IMR-90 (cell line): Measurements from ENCODE around the gene PIM3. TPM values are rescaled to one million over a fixed set of nuclear protein-coding genes. Genes with fewer than 3 reads are reported as not detected.
A peak's percentile ranks its signal among the peaks of the same experiment; 100 is the strongest.

Experiments used
- ATAC-seq: fragments of 200-7000 bp; cut with Tn5 transposase; 2 replicates; pipeline ENCODE4 v1.9.1; 2020; ENCODE audit warnings: low read depth, mild to moderate bottlenecking, moderate library complexity
- BruUV-seq: library from RNA; stranded (reverse); fragments of 400-500 nt; replicated peaks from 2 replicates; lab custom pipeline; 2021; lab: Mats Ljungman, UMichigan
- CTCF ChIA-PET: fragments of 300-600 bp; formaldehyde crosslinking; extraction: SDS; loops from one replicate; lab custom pipeline; 2021; ENCODE audit warnings: antibody characterized with exemption; lab: Yijun Ruan, JAX
- POLR2A ChIA-PET: fragments of 300-600 bp; sonication (Branson Sonifier 250); formaldehyde crosslinking; loops from one replicate; lab custom pipeline; 2022; ENCODE audit warnings: antibody characterized with exemption; ENCODE audit not compliant: unreplicated experiment; lab: Charles Lee
- DNase-seq: peaks from one replicate; pipeline ENCODE4 v3.0.0; 2013
- H2AFZ ChIP-seq: replicated peaks from 2 replicates; pipeline ENCODE3; 2013; ENCODE audit warnings: low read length, mild to moderate bottlenecking; ENCODE audit not compliant: poor library complexity
- H2AK5ac ChIP-seq: 2 replicates; pipeline ENCODE4 v1.6.1; 2013; ENCODE audit warnings: low read depth, low read length, inconsistent platforms
- H2AK9ac ChIP-seq: replicated peaks from 2 replicates; pipeline ENCODE3; 2013; ENCODE audit warnings: mild to moderate bottlenecking, low read depth, low read length, moderate library complexity; ENCODE audit not compliant: poor library complexity
- H2BK120ac ChIP-seq: 2 replicates; pipeline ENCODE4 v1.6.1; 2013; ENCODE audit warnings: low read depth, low read length, inconsistent platforms
- H2BK15ac ChIP-seq: 3 replicates; pipeline ENCODE4 v1.6.1; 2013; ENCODE audit warnings: low read depth, low read length, inconsistent platforms
- H2BK20ac ChIP-seq: 2 replicates; pipeline ENCODE4 v1.6.1; 2013; ENCODE audit warnings: low read depth, mild to moderate bottlenecking, inconsistent platforms, low read length, moderate library complexity
- H2BK5ac ChIP-seq: 2 replicates; pipeline ENCODE4 v1.6.1; 2013; ENCODE audit warnings: mild to moderate bottlenecking, low read depth, low read length, inconsistent platforms; ENCODE audit not compliant: poor library complexity, severe bottlenecking
- H3K14ac ChIP-seq: replicated peaks from 2 replicates; pipeline ENCODE4 v1.6.1; 2013; ENCODE audit warnings: low read depth, low read length, inconsistent platforms
- H3K18ac ChIP-seq: 2 replicates; pipeline ENCODE4 v1.6.1; 2013; ENCODE audit warnings: low read depth, low read length, control low read depth
- H3K23ac ChIP-seq: 2 replicates; pipeline ENCODE4 v1.6.1; 2013; ENCODE audit warnings: low read depth, low read length, inconsistent platforms
- H3K27ac ChIP-seq: 2 replicates; pipeline ENCODE4 v1.5.1; 2013; ENCODE audit warnings: mild to moderate bottlenecking, control low read depth, low read length; ENCODE audit not compliant: insufficient read depth
- H3K27me3 ChIP-seq: 2 replicates; pipeline ENCODE4 v1.6.1; 2013; ENCODE audit warnings: low read length; ENCODE audit not compliant: control insufficient read depth, insufficient read depth
- H3K36me3 ChIP-seq: 2 replicates; pipeline ENCODE4 v1.6.1; 2013; ENCODE audit warnings: low read length, mixed read lengths; ENCODE audit not compliant: control insufficient read depth, insufficient read depth
- H3K4ac ChIP-seq: 2 replicates; pipeline ENCODE4 v1.6.1; 2013; ENCODE audit warnings: low read depth, low read length, inconsistent platforms
- H3K4me1 ChIP-seq: 2 replicates; pipeline ENCODE4 v1.6.1; 2013; ENCODE audit warnings: low read length, mixed read lengths; ENCODE audit not compliant: control insufficient read depth, insufficient read depth
- H3K4me2 ChIP-seq: 2 replicates; pipeline ENCODE4 v1.6.1; 2013; ENCODE audit warnings: low read depth, mild to moderate bottlenecking, control low read depth, low read length, moderate library complexity
- H3K4me3 ChIP-seq: 2 replicates; pipeline ENCODE4 v1.5.1; 2013; ENCODE audit warnings: low read depth, mild to moderate bottlenecking, control low read depth, low read length, moderate library complexity; ENCODE audit not compliant: insufficient read depth
- H3K56ac ChIP-seq: 2 replicates; pipeline ENCODE4 v1.6.1; 2013; ENCODE audit warnings: low read length, inconsistent platforms; ENCODE audit not compliant: insufficient read depth; ENCODE audit errors: extremely low read depth
- H3K79me1 ChIP-seq, 2 experiments: 2 replicates each; pipeline ENCODE4 v1.6.1; 2013; ENCODE audit warnings: low read length in 2 of 2, inconsistent platforms in 1 of 2, low read depth in 1 of 2
- H3K9ac ChIP-seq: 2 replicates; pipeline ENCODE4 v1.6.1; 2013; ENCODE audit warnings: low read depth, low read length, control low read depth
- H3K9me1 ChIP-seq: 2 replicates; pipeline ENCODE4 v1.6.1; 2013; ENCODE audit warnings: low read length, inconsistent platforms; ENCODE audit not compliant: insufficient read depth
- H3K9me3 ChIP-seq: 2 replicates; pipeline ENCODE4 v1.6.1; 2013; ENCODE audit warnings: low read length; ENCODE audit not compliant: control insufficient read depth, insufficient read depth
- H4K20me1 ChIP-seq: 2 replicates; pipeline ENCODE4 v1.6.1; 2013; ENCODE audit warnings: low read length, inconsistent platforms; ENCODE audit not compliant: insufficient read depth
- H4K5ac ChIP-seq: 2 replicates; pipeline ENCODE4 v1.6.1; 2013; ENCODE audit warnings: mild to moderate bottlenecking, low read depth, low read length, control low read depth
- H4K8ac ChIP-seq, 2 experiments: 2 replicates each; pipeline ENCODE4 v1.6.1; 2013; ENCODE audit warnings: low read depth in 2 of 2, low read length in 2 of 2, control low read depth in 1 of 2, inconsistent platforms in 1 of 2
- H4K91ac ChIP-seq: 2 replicates; pipeline ENCODE4 v1.6.1; 2013; ENCODE audit warnings: low read depth, low read length, inconsistent platforms; ENCODE audit not compliant: insufficient read depth
- BHLHE40 ChIP-seq: fragments of 150-350 bp; IDR thresholded peaks from 2 replicates; pipeline ENCODE4 v1.6.1; 2016; ENCODE audit warnings: mild to moderate bottlenecking, low read depth, low read length
- CEBPB ChIP-seq: IDR thresholded peaks from 2 replicates; pipeline ENCODE4 v1.6.1; 2012; ENCODE audit warnings: low read depth, low read length, improper control_type of control experiment
- CHD1 ChIP-seq: IDR thresholded peaks from 2 replicates; pipeline ENCODE4 v1.6.1; 2012; ENCODE audit warnings: low read depth, low read length, improper control_type of control experiment
- FOS ChIP-seq: fragments of 150-350 bp; IDR thresholded peaks from 2 replicates; pipeline ENCODE4 v1.6.1; 2016; ENCODE audit warnings: low read depth, low read length
- MXI1 ChIP-seq: IDR thresholded peaks from 2 replicates; pipeline ENCODE4 v1.6.1; 2012; ENCODE audit warnings: low read depth, mild to moderate bottlenecking, low read length, moderate library complexity, borderline replicate concordance
- NFE2L2 ChIP-seq: fragments of 150-350 bp; IDR thresholded peaks from 2 replicates; pipeline ENCODE4 v1.6.1; 2016; ENCODE audit warnings: low read depth, mild to moderate bottlenecking, low read length
- RAD21 ChIP-seq: IDR thresholded peaks from 2 replicates; pipeline ENCODE4 v1.6.1; 2012; ENCODE audit warnings: low read length, improper control_type of control experiment
- RCOR1 ChIP-seq: IDR thresholded peaks from 2 replicates; pipeline ENCODE4 v1.6.1; 2012; ENCODE audit warnings: mild to moderate bottlenecking, low read length, improper control_type of control experiment; ENCODE audit not compliant: insufficient replicate concordance
- RFX5 ChIP-seq: IDR thresholded peaks from 2 replicates; pipeline ENCODE4 v1.8.0; 2012; ENCODE audit warnings: low read depth, mild to moderate bottlenecking, low read length, moderate library complexity
- SMC3 ChIP-seq: fragments of 150-350 bp; IDR thresholded peaks from 2 replicates; pipeline ENCODE4 v1.6.1; 2016; ENCODE audit warnings: low read depth, mild to moderate bottlenecking, antibody characterized with exemption, low read length, moderate library complexity
- WGBS, 2 experiments: methylation state at CpG; one replicate each; pipeline versions ENCODE4 v1.1.5 to v1.1.7; 2013; ENCODE audit warnings: missing lambda C conversion rate in 2 of 2; ENCODE audit not compliant: insufficient read length in 1 of 2; ENCODE audit errors: extremely low coverage in 2 of 2; 5-methylcytosine and 5-hydroxymethylcytosine counted together
- dilution Hi-C: fragments of 300-500 bp; cut with HindIII; formaldehyde crosslinking; loops from one replicate; pipeline ENCODE4 v1.14.3; 2018; ENCODE audit warnings: low sequenced_read_pairs; ENCODE audit not compliant: unreplicated experiment
- in situ Hi-C: fragments of 300-500 bp; cut with MboI; formaldehyde crosslinking; loops from 3 replicates; pipeline ENCODE4 v1.14.3; 2019; ENCODE audit warnings: low sequenced_read_pairs, inconsistent platforms, mixed read lengths
- intact Hi-C: fragments of 100-400 bp; cut with micrococcal nuclease; formaldehyde crosslinking; loops from 2 replicates; pipeline ENCODE4 v1.10.0; 2022
- polyA plus RNA-seq, 3 experiments: library from polyadenylated mRNA; depleted of rRNA; stranded (reverse); fragments of >200 nt; gene quantifications; 2 replicates each; pipeline ENCODE4 v1.2.3, GENCODE V29; 2012; ENCODE audit warnings: low replicate concordance in 1 of 3
- total RNA-seq: library from RNA; depleted of rRNA; stranded (reverse); fragments of >200 nt; gene quantifications from 2 replicates; pipeline ENCODE4 v1.2.3, GENCODE V29; 2012

The PIM3 gene
- total and polyA plus RNA-seq, 2 of the 4 experiments (the other 2 are of a cell fraction), result 8.6 to 24.7 TPM

GRCh38 chr22:49924113-49924833 lies 36.3 kb upstream of the PIM3 start:
- peak overlapping the region; percentile 50 for H4K5ac ChIP-seq
- WGBS, 2 experiments, result 94% methylated on average over 22 of the region's 31 CpGs; no CpG with 5 or more reads in 1 of the 2 experiments
- no peak overlapping the region for H3K9ac ChIP-seq
- no peak overlapping the region for H3K56ac ChIP-seq
- no peaks in the 10 kb centered on the region for H3K9me3 ChIP-seq
- peak overlapping the region; percentile 33 for H2BK5ac ChIP-seq
- H2BK120ac ChIP-seq, result peak overlapping the region; percentile 37; the same call in 1 of the 2 replicates
- peaks cover 12 to 17% of the 10 kb centered on the region in 2 experiments for H3K79me1 ChIP-seq
- H3K27me3 ChIP-seq, result no peaks in the 10 kb centered on the region
- peak overlapping the region; percentile 1; the same call in 1 of the 2 replicates for H3K18ac ChIP-seq
- H4K20me1 ChIP-seq, result no peaks in the 10 kb centered on the region; the same call in 1 of the 2 replicates
- H3K23ac ChIP-seq, result no peak overlapping the region
- no TSS peak for BruUV-seq
- 0 out of 2 replicates have a peak overlapping the region, but pooled peaks have one; percentile 16 for H2BK20ac ChIP-seq
- ChIA-PET POLR2A (no interaction called here), CTCF (no interaction called here)
- intact Hi-C loops, result no loop called here
- H3K4me3 ChIP-seq, result no peak overlapping the region
- H3K36me3 ChIP-seq, result peaks cover 27% of the 10 kb centered on the region
- H2AFZ ChIP-seq, result no peak overlapping the region
- H2AK5ac ChIP-seq, result peak overlapping the region; percentile 15; the same call in 1 of the 2 replicates
- H2AK9ac ChIP-seq, result peak overlapping the region; percentile 38
- H3K14ac ChIP-seq, result no peak overlapping the region
- ATAC-seq (no peak), DNase-seq (no peak)
- peak overlapping the region; percentile 62; the same call in 1 of the 2 replicates for H4K91ac ChIP-seq
- TF ChIP-seq FOS (no peak), RCOR1 (no peak), RFX5 (no peak), SMC3 (no peak), CHD1 (no peak), MXI1 (no peak), CEBPB (no peak), BHLHE40 (no peak), NFE2L2 (no peak), RAD21 (no peak)
- in situ Hi-C loops, result loop anchor here (25.0 kb wide), 1 partner anchor 112 kb away; no protein-coding TSS in a partner anchor
- H3K4ac ChIP-seq, result peak overlapping the region; percentile 19; the same call in 1 of the 2 replicates
- no peak overlapping the region for H2BK15ac ChIP-seq
- peak overlapping the region in 1 of 2 experiments; percentile 56; a peak in 1 of 4 replicates for H4K8ac ChIP-seq
- H3K9me1 ChIP-seq, result peaks cover 4% of the 10 kb centered on the region; the same call in 1 of the 2 replicates
- dilution Hi-C loops, result no loop called here
- peak overlapping the region; percentile 19; the same call in 1 of the 2 replicates for H3K27ac ChIP-seq
- H3K4me2 ChIP-seq, result no peak overlapping the region
- H3K4me1 ChIP-seq, result peaks cover 13% of the 10 kb centered on the region
